Liver (tissue), 9 donors: ENCODE measurements around the gene NDUFA13. TPM values are rescaled to one million over a fixed set of nuclear protein-coding genes. Genes with fewer than 3 reads are reported as not detected.

ENCODE experiments used
- DNase-seq: peaks from one replicate; pipeline ENCODE4 v3.0.0-alpha.2; 2017; ENCODE audit warnings: low spot score
- H3K27ac ChIP-seq, 2 donors: one replicate each; pipeline ENCODE4 v1.7.0; 2013; ENCODE audit warnings: inconsistent platforms in 2 of 2, low read length in 2 of 2, control low read depth in 1 of 2, low read depth in 1 of 2, mild to moderate bottlenecking in 1 of 2
- H3K27me3 ChIP-seq, 4 donors: one replicate each; pipeline versions ENCODE4 v1.6.1 to v1.7.0; 2013; ENCODE audit warnings: low read length in 3 of 4, inconsistent platforms in 1 of 4, mild to moderate bottlenecking in 1 of 4, moderate library complexity in 1 of 4; ENCODE audit not compliant: control insufficient read depth in 4 of 4, insufficient read depth in 4 of 4
- H3K36me3 ChIP-seq, 4 donors: one replicate each; pipeline versions ENCODE4 v1.6.1 to v1.7.0; 2013; ENCODE audit warnings: low read length in 3 of 4, mild to moderate bottlenecking in 3 of 4, low read depth in 1 of 4, moderate library complexity in 1 of 4; ENCODE audit not compliant: control insufficient read depth in 4 of 4, insufficient read depth in 3 of 4
- H3K4me1 ChIP-seq, 4 donors: one replicate each; pipeline versions ENCODE4 v1.6.1 to v1.7.0; 2013; ENCODE audit warnings: low read length in 3 of 4, mild to moderate bottlenecking in 3 of 4, moderate library complexity in 1 of 4; ENCODE audit not compliant: control insufficient read depth in 4 of 4, insufficient read depth in 4 of 4
- H3K4me3 ChIP-seq, 3 donors: one replicate each; pipeline versions ENCODE4 v1.6.1 to v1.7.0; 2013; ENCODE audit warnings: low read length in 3 of 3, control low read depth in 1 of 3, low read depth in 1 of 3, mild to moderate bottlenecking in 1 of 3
- H3K9ac ChIP-seq, 2 donors: one replicate each; pipeline ENCODE4 v1.7.0; 2013; ENCODE audit warnings: low read length in 2 of 2, mild to moderate bottlenecking in 2 of 2, moderate library complexity in 2 of 2, control low read depth in 1 of 2, low read depth in 1 of 2
- H3K9me3 ChIP-seq, 4 donors: one replicate each; pipeline versions ENCODE4 v1.6.1 to v1.7.0; 2013; ENCODE audit warnings: low read length in 3 of 4; ENCODE audit not compliant: control insufficient read depth in 4 of 4
- EGR1 ChIP-seq, 2 donors: IDR thresholded peaks; 2 replicates each; pipeline ENCODE4 v1.6.1; 2016 to 2018; ENCODE audit warnings: antibody characterized with exemption in 2 of 2, low read depth in 2 of 2
- FOXA1 ChIP-seq: IDR thresholded peaks from 2 replicates; pipeline ENCODE4 v1.6.1; 2016; ENCODE audit warnings: antibody characterized with exemption
- GABPA ChIP-seq, 2 donors: IDR thresholded peaks in 1 of 2; conservative IDR thresholded peaks in 1 of 2; 2 replicates each; pipeline ENCODE4 v1.6.1; 2016; ENCODE audit warnings: antibody characterized with exemption in 2 of 2, mild to moderate bottlenecking in 1 of 2, moderate library complexity in 1 of 2
- HNF4A ChIP-seq, 2 donors: conservative IDR thresholded peaks; 2 replicates each; pipeline ENCODE4 v1.6.1; 2016; ENCODE audit warnings: antibody characterized with exemption in 2 of 2, mild to moderate bottlenecking in 2 of 2
- HNF4G ChIP-seq: IDR thresholded peaks from 2 replicates; pipeline ENCODE4 v1.6.1; 2016; ENCODE audit warnings: antibody characterized with exemption
- JUND ChIP-seq, 2 donors: IDR thresholded peaks; 2 replicates each; pipeline ENCODE4 v1.6.1; 2016; ENCODE audit warnings: antibody characterized with exemption in 2 of 2
- NR2F2 ChIP-seq: IDR thresholded peaks from 2 replicates; pipeline ENCODE4 v1.6.1; 2016; ENCODE audit warnings: antibody characterized with exemption
- RAD21 ChIP-seq, 2 donors: IDR thresholded peaks; 2 replicates each; pipeline ENCODE4 v1.6.1; 2016; ENCODE audit warnings: antibody characterized with exemption in 2 of 2, mild to moderate bottlenecking in 2 of 2
- RXRA ChIP-seq, 2 donors: IDR thresholded peaks; 2 replicates each; pipeline ENCODE4 v1.6.1; 2017 to 2018; ENCODE audit warnings: antibody characterized with exemption in 2 of 2, mild to moderate bottlenecking in 1 of 2
- SP1 ChIP-seq: IDR thresholded peaks from 2 replicates; pipeline ENCODE4 v1.6.1; 2018; ENCODE audit warnings: antibody characterized with exemption, mild to moderate bottlenecking
- TAF1 ChIP-seq: conservative IDR thresholded peaks from 2 replicates; pipeline ENCODE4 v1.6.1; 2016; ENCODE audit warnings: antibody characterized with exemption, mild to moderate bottlenecking
- YY1 ChIP-seq: IDR thresholded peaks from 2 replicates; pipeline ENCODE4 v1.6.1; 2016; ENCODE audit warnings: antibody characterized with exemption, mild to moderate bottlenecking
- WGBS: extraction: QIAGEN DNeasy Blood & Tissue Kit; methylation state at CpG from one replicate; pipeline ENCODE4 v1.1.7; 2013; 5-methylcytosine and 5-hydroxymethylcytosine counted together
- polyA plus RNA-seq, 2 donors: library from polyadenylated mRNA; stranded (reverse) in 1 of 2; unstranded in 1 of 2; fragments of 200-250 nt in 1 of 2; fragments of >200 nt in 1 of 2; fragmentation: Nextera tagmentation in 1 of 2; extraction: Ambion mirVana in 1 of 2; gene quantifications; one replicate each; pipeline versions ENCODE4 v1.2.1 to v1.2.3, GENCODE V29; 2013 to 2015
- total RNA-seq, 2 donors: library from RNA; depleted of rRNA; stranded (reverse); fragments of >200 nt; gene quantifications; one replicate each; pipeline ENCODE4 v1.2.3, GENCODE V29; 2014
- TF ChIP-seq, protein P1 (sequence below): IDR thresholded peaks from 2 replicates; pipeline ENCODE4 v1.6.1; 2016; ENCODE audit warnings: antibody characterized with exemption
- TF ChIP-seq, protein P2 (sequence below): IDR thresholded peaks from 2 replicates; pipeline ENCODE4 v1.6.1; 2016; ENCODE audit warnings: antibody characterized with exemption, mild to moderate bottlenecking
- TF ChIP-seq, protein P3 (sequence below): IDR thresholded peaks from 2 replicates; pipeline ENCODE4 v1.6.1; 2016; ENCODE audit warnings: antibody characterized with exemption
- TF ChIP-seq, protein P4 (sequence below): fragments of 150-350 bp; IDR thresholded peaks from 2 replicates; pipeline ENCODE4 v1.5.1; 2017; ENCODE audit warnings: improper control_type of control experiment, low read depth, low read length; ENCODE audit not compliant: missing input control
- donor health status: healthy.
- donor health status: healthy.
- donor health status: healthy.
- donor health status: healthy.
- donor health status: healthy.

Gene NDUFA13
- total and polyA plus RNA-seq, 4 donors = 45.3 to 239 (median 130) TPM

DNA sequence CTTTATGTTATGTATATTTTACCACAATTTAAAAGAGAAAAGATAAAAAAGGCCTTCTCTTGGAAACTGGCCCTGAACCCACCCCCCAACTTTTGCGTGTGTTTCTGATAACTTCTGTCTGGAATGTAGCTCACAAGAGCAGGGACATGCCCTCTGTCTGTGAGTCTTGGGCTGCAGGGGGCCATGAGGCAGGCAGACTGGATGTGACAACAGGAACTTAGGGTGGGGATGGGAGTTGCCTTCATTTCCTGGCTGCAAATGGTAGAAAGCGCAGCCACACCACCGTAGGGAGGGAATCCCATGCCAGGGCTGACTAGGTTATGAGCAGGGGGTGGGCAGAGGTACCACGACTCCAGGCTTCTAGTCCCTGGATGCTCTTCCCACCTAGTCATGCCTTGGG lies 43.9 kb downstream of the NDUFA13 start:
- H3K9me3 ChIP-seq = no peaks in the 10 kb centered on the region
- H3K4me3 ChIP-seq = no peak overlapping the region
- WGBS = 68% methylated on average over 4 of the region's 4 CpGs

GRCh38 chr19:19561946-19562664 lies 46.1 kb downstream of the NDUFA13 start:
- no peaks in the 10 kb centered on the region for H3K27me3 ChIP-seq
- no peaks in the 10 kb centered on the region for H3K36me3 ChIP-seq
- no peak for DNase-seq
- TF ChIP-seq HNF4A (conservative IDR thresholded peaks at IDR 0.05) = no peak
- no peak for TF ChIP-seq GABPA (IDR thresholded peaks at IDR 0.05 in 1 of 2, conservative IDR thresholded peaks at IDR 0.05 in 1 of 2)
- no peak for TF ChIP-seq FOXA1
- no peak for TF ChIP-seq TAF1
- TF ChIP-seq EGR1 (IDR thresholded peaks at IDR 0.05; ENCODE audit: low read depth in 2 of 2) = no peak
- TF ChIP-seq NR2F2 = no peak
- TF ChIP-seq, protein P1, sequence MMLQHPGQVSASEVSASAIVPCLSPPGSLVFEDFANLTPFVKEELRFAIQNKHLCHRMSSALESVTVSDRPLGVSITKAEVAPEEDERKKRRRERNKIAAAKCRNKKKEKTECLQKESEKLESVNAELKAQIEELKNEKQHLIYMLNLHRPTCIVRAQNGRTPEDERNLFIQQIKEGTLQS = no peak
- TF ChIP-seq, protein P2, sequence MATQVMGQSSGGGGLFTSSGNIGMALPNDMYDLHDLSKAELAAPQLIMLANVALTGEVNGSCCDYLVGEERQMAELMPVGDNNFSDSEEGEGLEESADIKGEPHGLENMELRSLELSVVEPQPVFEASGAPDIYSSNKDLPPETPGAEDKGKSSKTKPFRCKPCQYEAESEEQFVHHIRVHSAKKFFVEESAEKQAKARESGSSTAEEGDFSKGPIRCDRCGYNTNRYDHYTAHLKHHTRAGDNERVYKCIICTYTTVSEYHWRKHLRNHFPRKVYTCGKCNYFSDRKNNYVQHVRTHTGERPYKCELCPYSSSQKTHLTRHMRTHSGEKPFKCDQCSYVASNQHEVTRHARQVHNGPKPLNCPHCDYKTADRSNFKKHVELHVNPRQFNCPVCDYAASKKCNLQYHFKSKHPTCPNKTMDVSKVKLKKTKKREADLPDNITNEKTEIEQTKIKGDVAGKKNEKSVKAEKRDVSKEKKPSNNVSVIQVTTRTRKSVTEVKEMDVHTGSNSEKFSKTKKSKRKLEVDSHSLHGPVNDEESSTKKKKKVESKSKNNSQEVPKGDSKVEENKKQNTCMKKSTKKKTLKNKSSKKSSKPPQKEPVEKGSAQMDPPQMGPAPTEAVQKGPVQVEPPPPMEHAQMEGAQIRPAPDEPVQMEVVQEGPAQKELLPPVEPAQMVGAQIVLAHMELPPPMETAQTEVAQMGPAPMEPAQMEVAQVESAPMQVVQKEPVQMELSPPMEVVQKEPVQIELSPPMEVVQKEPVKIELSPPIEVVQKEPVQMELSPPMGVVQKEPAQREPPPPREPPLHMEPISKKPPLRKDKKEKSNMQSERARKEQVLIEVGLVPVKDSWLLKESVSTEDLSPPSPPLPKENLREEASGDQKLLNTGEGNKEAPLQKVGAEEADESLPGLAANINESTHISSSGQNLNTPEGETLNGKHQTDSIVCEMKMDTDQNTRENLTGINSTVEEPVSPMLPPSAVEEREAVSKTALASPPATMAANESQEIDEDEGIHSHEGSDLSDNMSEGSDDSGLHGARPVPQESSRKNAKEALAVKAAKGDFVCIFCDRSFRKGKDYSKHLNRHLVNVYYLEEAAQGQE = no peak
- no peak for TF ChIP-seq JUND (IDR thresholded peaks at IDR 0.05)
- TF ChIP-seq RXRA (IDR thresholded peaks at IDR 0.05) = no peak
- no peak for TF ChIP-seq YY1
- TF ChIP-seq, protein P3, sequence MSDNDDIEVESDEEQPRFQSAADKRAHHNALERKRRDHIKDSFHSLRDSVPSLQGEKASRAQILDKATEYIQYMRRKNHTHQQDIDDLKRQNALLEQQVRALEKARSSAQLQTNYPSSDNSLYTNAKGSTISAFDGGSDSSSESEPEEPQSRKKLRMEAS = no peak
- TF ChIP-seq RAD21 (IDR thresholded peaks at IDR 0.05) = no peak
- no peak for TF ChIP-seq HNF4G
- no peak for TF ChIP-seq SP1
- TF ChIP-seq, protein P4, sequence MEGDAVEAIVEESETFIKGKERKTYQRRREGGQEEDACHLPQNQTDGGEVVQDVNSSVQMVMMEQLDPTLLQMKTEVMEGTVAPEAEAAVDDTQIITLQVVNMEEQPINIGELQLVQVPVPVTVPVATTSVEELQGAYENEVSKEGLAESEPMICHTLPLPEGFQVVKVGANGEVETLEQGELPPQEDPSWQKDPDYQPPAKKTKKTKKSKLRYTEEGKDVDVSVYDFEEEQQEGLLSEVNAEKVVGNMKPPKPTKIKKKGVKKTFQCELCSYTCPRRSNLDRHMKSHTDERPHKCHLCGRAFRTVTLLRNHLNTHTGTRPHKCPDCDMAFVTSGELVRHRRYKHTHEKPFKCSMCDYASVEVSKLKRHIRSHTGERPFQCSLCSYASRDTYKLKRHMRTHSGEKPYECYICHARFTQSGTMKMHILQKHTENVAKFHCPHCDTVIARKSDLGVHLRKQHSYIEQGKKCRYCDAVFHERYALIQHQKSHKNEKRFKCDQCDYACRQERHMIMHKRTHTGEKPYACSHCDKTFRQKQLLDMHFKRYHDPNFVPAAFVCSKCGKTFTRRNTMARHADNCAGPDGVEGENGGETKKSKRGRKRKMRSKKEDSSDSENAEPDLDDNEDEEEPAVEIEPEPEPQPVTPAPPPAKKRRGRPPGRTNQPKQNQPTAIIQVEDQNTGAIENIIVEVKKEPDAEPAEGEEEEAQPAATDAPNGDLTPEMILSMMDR = no peak
- no peak overlapping the region for H3K4me3 ChIP-seq
- H3K9me3 ChIP-seq = no peaks in the 10 kb centered on the region
- no peaks in the 10 kb centered on the region for H3K4me1 ChIP-seq
- WGBS = 86% methylated on average over 26 of the region's 26 CpGs
- no peak overlapping the region for H3K9ac ChIP-seq
- H3K27ac ChIP-seq = no peak overlapping the region

More for the DNA sequence above, 43.9 kb downstream of the NDUFA13 start:
- no peaks in the 10 kb centered on the region for H3K4me1 ChIP-seq
- no peak overlapping the region for H3K9ac ChIP-seq
- no peak for DNase-seq
- no peaks in the 10 kb centered on the region for H3K36me3 ChIP-seq
- no peak for TF ChIP-seq HNF4A (conservative IDR thresholded peaks at IDR 0.05)
- TF ChIP-seq TAF1 = no peak
- TF ChIP-seq RAD21 (IDR thresholded peaks at IDR 0.05) = no peak
- TF ChIP-seq RXRA (IDR thresholded peaks at IDR 0.05) = no peak
- TF ChIP-seq, protein P3 = no peak
- no peak for TF ChIP-seq EGR1 (IDR thresholded peaks at IDR 0.05; ENCODE audit: low read depth in 2 of 2)
- no peak overlapping the region for H3K27ac ChIP-seq
- H3K27me3 ChIP-seq = no peaks in the 10 kb centered on the region
